ENCODE data around the gene SP2. TPM values are rescaled to one million over a fixed set of nuclear protein-coding genes. Genes with fewer than 3 reads are reported as not detected.

Gene SP2
- total and polyA plus RNA-seq, 2 of the 8 experiments (the other 6 are each of a cell fraction or from before 2014, with no cell fraction given): 5.6 to 13.8 TPM

- TF ChIP-seq CHD2 (IDR thresholded peaks at IDR 0.05; ENCODE audit: low read length) (no peak), CBX8 (IDR thresholded peaks at IDR 0.05; ENCODE audit: borderline replicate concordance, low read depth, low read length) (no peak), EGR1 (IDR thresholded peaks at IDR 0.05; ENCODE audit: borderline replicate concordance, low read depth, low read length) (no peak), TEAD4 (IDR thresholded peaks at IDR 0.05; ENCODE audit: low read depth, low read length) (no peak), RAD21 (IDR thresholded peaks at IDR 0.05 in 1 of 2, conservative IDR thresholded peaks at IDR 0.05 in 1 of 2; ENCODE audit: low read depth in 2 of 2, low read length in 2 of 2) (no peak)
- DNase-seq (ENCODE audit: low read depth in 1 of 2, low spot score in 2 of 2) (no peak), FAIRE-seq (no peak)
- Histone ChIP-seq H2AFZ (ENCODE audit: low read length) (0 out of 2 replicates have a peak overlapping the region, but pooled peaks have one; percentile 29), H3K79me2 (ENCODE audit: control insufficient read depth in 1 of 2, insufficient read depth in 2 of 2, low read length in 2 of 2) (no peaks in the 10 kb centered on the region), H3K23ac (ENCODE audit: insufficient read length) (no peak overlapping the region), H3K36me3 (ENCODE audit: control insufficient read depth in 2 of 4, insufficient read depth in 4 of 4, low read length in 3 of 4) (no peaks in the 10 kb centered on the region; a peak in 1 of 8 replicates), H4K20me1 (replicated peaks in 1 of 2; ENCODE audit: control insufficient read depth in 1 of 2, insufficient read depth in 2 of 2, low read length in 2 of 2) (no peaks in the 10 kb centered on the region), H2BK5ac (ENCODE audit: low read depth, low read length) (peak overlapping the region; percentile 61; the same call in 1 of the 2 replicates), H3K9me3 (ENCODE audit: insufficient read depth in 2 of 2, low read depth in 1 of 2, low read length in 1 of 2) (no peaks in the 10 kb centered on the region), H2AK5ac (ENCODE audit: low read depth, low read length) (no peak overlapping the region), H3K79me1 (ENCODE audit: low read depth, low read length) (no peaks in the 10 kb centered on the region), H3K4me3 (ENCODE audit: extremely low read depth in 1 of 4, insufficient read depth in 2 of 4, low read depth in 3 of 4, low read length in 4 of 4) (no peak overlapping the region), H3K4me1 (replicated peaks in 1 of 4; ENCODE audit: control insufficient read depth in 3 of 4, insufficient read depth in 4 of 4, low read length in 3 of 4) (peaks cover 0 to 8% (median 4%) of the 10 kb centered on the region in 4 experiments; a peak in 3 of 7 replicates), H2BK15ac (ENCODE audit: low read length) (peak overlapping the region; percentile 93; the same call in 1 of the 2 replicates), H3K9ac (replicated peaks in 1 of 4; ENCODE audit: extremely low read depth in 1 of 4, low read depth in 3 of 4, low read length in 3 of 4) (no peak overlapping the region), H2BK120ac (replicated peaks; ENCODE audit: low read depth, low read length) (no peak overlapping the region), H4K5ac (ENCODE audit: insufficient read length, low read depth, low read length) (no peak overlapping the region), H3K18ac (ENCODE audit: extremely low read depth, low read length) (no peak overlapping the region), H2BK20ac (ENCODE audit: low read length) (no peak overlapping the region), H3K14ac (ENCODE audit: insufficient read length) (no peak overlapping the region), H3K27me3 (replicated peaks in 1 of 4; ENCODE audit: control insufficient read depth in 3 of 4, extremely low read depth in 1 of 4, insufficient read depth in 3 of 4, low read length in 3 of 4) (peaks cover 0 to 6% (median 0%) of the 10 kb centered on the region in 4 experiments; a peak in 1 of 7 replicates), H2BK12ac (ENCODE audit: low read depth, low read length) (no peak overlapping the region), H4K91ac (replicated peaks; ENCODE audit: insufficient read length, low read length) (no peak overlapping the region), H4K8ac (ENCODE audit: extremely low read depth, insufficient read depth, low read length) (peak overlapping the region; percentile 19; the same call in 1 of the 2 replicates), H3K56ac (replicated peaks; ENCODE audit: insufficient read length, low read depth, low read length) (no peak overlapping the region), H3K4ac (replicated peaks; ENCODE audit: insufficient read length, low read depth, low read length) (peak overlapping the region; percentile 70), H3K23me2 (ENCODE audit: low read depth, low read length) (no peaks in the 10 kb centered on the region), H3K27ac (ENCODE audit: low read depth, low read length) (no peak overlapping the region), H3K4me2 (ENCODE audit: insufficient read depth in 1 of 2, low read depth in 2 of 2, low read length in 2 of 2) (no peak overlapping the region)
- ChIA-PET CTCF (ENCODE audit: partially characterized antibody) (interaction anchor here (0.6 to 40.5 kb wide), 13 partner anchors 0 to 125 kb away, joined by 3 to 1010 read pairs (median 8); partner anchors contain the start of genes CDK5RAP3, PNPO, PRR15L and SCRN2), POLR2A (ENCODE audit: partially characterized antibody) (interaction anchor here (0.9 kb wide), 1 partner anchor 43 kb away, joined by 4 read pairs; no protein-coding TSS in a partner anchor)
- WGBS, 2 experiments (ENCODE audit: extremely low coverage in 1 of 2, insufficient coverage in 1 of 2, insufficient read length in 1 of 2, insufficient replicate concordance in 2 of 2, low coverage in 1 of 2, low lambda C conversion rate in 2 of 2, missing lambda C conversion rate in 1 of 2): 86% methylated on average over 5 of the region's 5 CpGs; no CpG with 5 or more reads in 1 of the 2 experiments
These were observed 52.7 kb downstream of the SP2 start for GRCh38 chr17:47948706-47949196.
